ENCODE measurements around the gene LRP6.

Gene LRP6

DNA sequence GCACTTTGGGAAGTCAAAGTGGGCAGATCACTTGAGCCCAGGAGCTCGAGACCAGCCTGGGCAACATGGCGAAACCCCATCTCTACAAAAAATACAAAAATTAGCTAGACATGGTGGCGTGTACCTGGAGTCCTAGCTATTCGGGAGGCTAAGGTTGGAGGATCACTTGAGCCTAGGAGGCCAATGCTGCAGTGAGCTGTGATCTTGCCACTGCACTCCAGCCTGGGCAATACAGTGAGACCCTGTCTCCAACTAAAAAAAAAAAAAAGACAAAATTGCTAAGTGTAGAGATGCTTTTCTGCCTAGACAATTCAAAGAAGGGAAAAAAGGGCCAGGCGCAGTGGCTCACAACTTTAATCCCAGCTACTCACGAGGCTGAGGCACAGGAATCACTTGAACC lies 3.4 kb upstream of the LRP6 start:
- no peaks in the 10 kb centered on the region for H3K27me3 ChIP-seq (replicated peaks; ENCODE audit: control insufficient read depth, insufficient read depth, low read length)
- TF ChIP-seq, protein P1, sequence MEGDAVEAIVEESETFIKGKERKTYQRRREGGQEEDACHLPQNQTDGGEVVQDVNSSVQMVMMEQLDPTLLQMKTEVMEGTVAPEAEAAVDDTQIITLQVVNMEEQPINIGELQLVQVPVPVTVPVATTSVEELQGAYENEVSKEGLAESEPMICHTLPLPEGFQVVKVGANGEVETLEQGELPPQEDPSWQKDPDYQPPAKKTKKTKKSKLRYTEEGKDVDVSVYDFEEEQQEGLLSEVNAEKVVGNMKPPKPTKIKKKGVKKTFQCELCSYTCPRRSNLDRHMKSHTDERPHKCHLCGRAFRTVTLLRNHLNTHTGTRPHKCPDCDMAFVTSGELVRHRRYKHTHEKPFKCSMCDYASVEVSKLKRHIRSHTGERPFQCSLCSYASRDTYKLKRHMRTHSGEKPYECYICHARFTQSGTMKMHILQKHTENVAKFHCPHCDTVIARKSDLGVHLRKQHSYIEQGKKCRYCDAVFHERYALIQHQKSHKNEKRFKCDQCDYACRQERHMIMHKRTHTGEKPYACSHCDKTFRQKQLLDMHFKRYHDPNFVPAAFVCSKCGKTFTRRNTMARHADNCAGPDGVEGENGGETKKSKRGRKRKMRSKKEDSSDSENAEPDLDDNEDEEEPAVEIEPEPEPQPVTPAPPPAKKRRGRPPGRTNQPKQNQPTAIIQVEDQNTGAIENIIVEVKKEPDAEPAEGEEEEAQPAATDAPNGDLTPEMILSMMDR (IDR thresholded peaks at IDR 0.05; ENCODE audit: insufficient read depth, low read length, poor library complexity, severe bottlenecking): no peak
- DNase-seq (ENCODE audit: extremely low read depth, insufficient read length): no peak
- H3K36me3 ChIP-seq (ENCODE audit: control insufficient read depth, insufficient read depth, low read length): no peaks in the 10 kb centered on the region
- no peak overlapping the region for H3K4me3 ChIP-seq (replicated peaks; ENCODE audit: low read depth, low read length)

DNA sequence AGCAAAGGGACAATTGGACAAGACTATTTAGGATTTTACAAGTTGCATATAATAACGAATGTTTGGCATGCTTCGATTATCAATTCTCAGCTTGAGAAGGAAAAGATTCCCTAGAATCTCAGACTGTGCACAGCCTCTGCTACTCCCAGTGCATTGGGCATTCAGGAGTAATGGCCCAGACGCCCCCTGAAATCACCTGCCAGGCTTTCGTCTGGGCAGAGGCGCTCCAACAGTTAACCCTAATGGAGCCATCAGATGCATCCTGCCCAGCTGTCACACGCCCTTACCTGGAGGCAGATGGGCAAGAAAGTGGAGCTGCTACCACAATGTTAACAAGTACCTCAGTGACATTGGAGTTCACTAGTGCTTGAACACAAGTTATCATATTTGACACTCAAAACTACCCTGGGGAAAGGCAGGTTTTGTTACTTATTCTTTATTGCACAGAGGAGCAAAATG lies 927 bp upstream of the LRP6 start:
- no peaks in the 10 kb centered on the region for H3K27me3 ChIP-seq (replicated peaks; ENCODE audit: control insufficient read depth, insufficient read depth, low read length)
- no peaks in the 10 kb centered on the region for H3K36me3 ChIP-seq (ENCODE audit: control insufficient read depth, insufficient read depth, low read length)
- DNase-seq (ENCODE audit: extremely low read depth, insufficient read length): no peak
- TF ChIP-seq, protein P1 (IDR thresholded peaks at IDR 0.05; ENCODE audit: insufficient read depth, low read length, poor library complexity, severe bottlenecking): no peak
- H3K4me3 ChIP-seq (replicated peaks; ENCODE audit: low read depth, low read length): peak overlapping the region; percentile 73

DNA sequence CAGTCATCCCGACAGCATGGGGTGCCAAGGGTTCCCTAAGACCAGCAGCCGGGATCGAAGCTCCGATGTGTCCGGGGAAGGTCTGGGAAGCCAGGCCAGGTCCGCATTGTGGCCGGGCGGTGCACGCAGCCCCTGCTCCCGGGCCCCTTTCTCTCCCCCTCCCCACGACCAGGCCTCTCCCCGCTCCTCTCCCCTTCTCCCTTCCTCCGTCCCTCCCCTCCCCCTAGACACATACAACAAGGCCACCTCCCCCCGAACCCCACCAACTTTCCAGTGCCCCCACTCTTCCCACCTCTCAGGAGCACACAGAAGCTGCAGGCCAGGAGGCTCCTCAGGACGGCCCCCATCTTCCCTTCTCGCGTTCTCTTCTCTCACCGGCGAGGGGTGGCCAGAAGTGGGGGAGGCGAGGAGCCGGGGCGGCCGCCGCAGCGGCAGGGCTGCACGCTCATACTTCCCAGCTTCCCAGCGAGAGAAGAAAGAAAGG lies 413 bp downstream of the LRP6 start:
- TF ChIP-seq, protein P1 (IDR thresholded peaks at IDR 0.05; ENCODE audit: insufficient read depth, low read length, poor library complexity, severe bottlenecking): no peak
- DNase-seq (ENCODE audit: extremely low read depth, insufficient read length): no peak
- Histone ChIP-seq H3K27me3 (replicated peaks; ENCODE audit: control insufficient read depth, insufficient read depth, low read length) (no peaks in the 10 kb centered on the region), H3K36me3 (ENCODE audit: control insufficient read depth, insufficient read depth, low read length) (no peaks in the 10 kb centered on the region), H3K4me3 (replicated peaks; ENCODE audit: low read depth, low read length) (peak overlapping the region; percentile 73)

DNA sequence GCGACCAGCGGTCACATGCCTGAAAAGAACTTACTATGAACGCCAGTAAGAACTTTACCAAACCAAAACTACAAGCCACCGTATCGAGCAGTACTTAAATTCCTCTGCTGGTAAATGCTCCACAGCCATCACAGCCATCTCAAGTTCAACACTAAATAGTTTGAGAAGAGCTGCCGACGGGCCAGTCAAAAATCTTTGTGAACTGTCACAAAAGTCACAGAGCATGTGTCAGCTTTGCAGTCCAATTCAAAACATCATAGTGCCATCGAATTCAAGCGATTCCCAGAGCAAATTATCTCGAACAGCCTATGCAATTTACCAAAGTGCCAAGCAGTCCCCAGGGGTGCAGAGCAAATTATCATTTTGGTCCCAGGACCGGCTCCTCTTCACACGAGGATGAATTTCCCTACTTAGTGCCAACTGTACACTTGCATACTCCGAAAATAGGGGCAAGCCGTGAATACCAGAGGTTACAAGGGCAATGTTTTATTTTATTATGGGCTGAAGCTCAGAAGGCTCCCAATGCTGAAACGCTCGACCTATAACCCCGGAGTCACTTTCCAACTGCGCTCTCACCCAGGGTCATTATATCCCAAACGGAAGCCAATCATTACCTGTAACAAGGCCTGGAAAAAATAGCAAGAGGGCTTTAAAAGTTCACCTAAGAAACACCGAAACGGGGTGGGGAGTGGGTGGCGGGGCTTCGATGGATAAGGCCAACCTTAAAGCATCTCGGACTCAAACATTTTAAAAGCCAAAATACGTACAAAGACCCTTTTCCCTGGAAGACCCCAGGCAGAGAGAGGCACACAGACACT lies 1.1 kb downstream of the LRP6 start:
- Histone ChIP-seq H3K4me3 (replicated peaks; ENCODE audit: low read depth, low read length) (peak overlapping the region; percentile 73), H3K27me3 (replicated peaks; ENCODE audit: control insufficient read depth, insufficient read depth, low read length) (no peaks in the 10 kb centered on the region), H3K36me3 (ENCODE audit: control insufficient read depth, insufficient read depth, low read length) (no peaks in the 10 kb centered on the region)
- no peak for DNase-seq (ENCODE audit: extremely low read depth, insufficient read length)
- TF ChIP-seq, protein P1 (IDR thresholded peaks at IDR 0.05; ENCODE audit: insufficient read depth, low read length, poor library complexity, severe bottlenecking): no peak

DNA sequence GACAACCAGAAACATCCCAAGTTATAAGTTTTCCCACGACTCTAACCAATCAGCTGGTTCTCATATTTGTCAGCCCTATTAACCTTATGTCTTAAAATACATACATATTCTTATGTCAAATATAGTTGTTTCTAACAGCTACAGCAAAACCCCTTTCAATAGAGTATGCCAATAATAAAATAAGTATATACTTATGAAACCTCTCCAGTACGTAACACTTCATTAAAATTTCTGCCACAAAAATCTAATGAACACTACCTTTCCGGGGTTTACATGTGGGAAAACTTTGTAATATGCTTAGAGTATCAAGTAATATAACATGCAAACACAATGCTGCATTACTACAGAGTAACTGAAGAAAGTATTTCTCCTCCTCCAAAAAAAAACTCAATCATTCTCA lies 1.8 kb downstream of the LRP6 start:
- DNase-seq (ENCODE audit: extremely low read depth, insufficient read length): no peak
- no peaks in the 10 kb centered on the region for H3K36me3 ChIP-seq (ENCODE audit: control insufficient read depth, insufficient read depth, low read length)
- H3K4me3 ChIP-seq (replicated peaks; ENCODE audit: low read depth, low read length): peak overlapping the region; percentile 73
- H3K27me3 ChIP-seq (replicated peaks; ENCODE audit: control insufficient read depth, insufficient read depth, low read length): no peaks in the 10 kb centered on the region
- TF ChIP-seq, protein P1 (IDR thresholded peaks at IDR 0.05; ENCODE audit: insufficient read depth, low read length, poor library complexity, severe bottlenecking): no peak

Measured in GM06990 (cell line).